ENCODE results near the gene HCFC2.

DNA sequence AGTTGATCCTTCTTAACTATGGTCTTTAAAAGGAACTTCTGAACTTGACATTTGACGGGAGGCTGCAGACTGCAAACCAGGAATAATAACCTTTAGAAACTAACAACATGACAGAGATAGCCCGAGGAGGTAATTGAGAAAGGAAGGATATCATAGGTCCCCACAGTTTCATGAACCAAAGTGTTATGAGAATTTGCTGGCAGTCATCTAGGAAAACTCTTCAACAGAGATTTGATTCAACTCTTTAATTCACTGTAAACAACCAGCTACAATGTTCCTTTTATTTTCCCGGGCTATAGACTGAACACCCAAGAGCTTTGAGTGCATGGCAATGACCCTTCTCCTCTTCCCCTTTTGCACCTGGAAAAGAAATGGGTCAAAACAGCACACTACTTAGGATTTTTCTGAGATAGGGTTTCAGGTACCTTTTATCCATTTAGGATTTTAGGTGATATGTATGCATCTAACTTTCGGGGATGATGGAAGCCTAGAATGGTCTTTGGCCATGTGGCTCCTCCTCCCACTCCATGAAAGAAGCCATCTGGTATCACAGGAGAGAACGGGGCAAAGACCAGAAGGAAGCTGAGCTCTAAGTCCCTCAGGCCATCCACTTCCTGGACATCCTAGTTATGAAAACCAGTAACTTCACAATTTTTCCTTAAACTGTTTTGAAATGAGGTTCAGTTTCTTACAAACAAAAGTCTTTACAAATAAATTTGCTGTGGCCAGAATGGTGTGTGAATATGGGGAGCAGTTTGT, 37.3 kb upstream of the HCFC2 start:
- TF ChIP-seq, protein P1, sequence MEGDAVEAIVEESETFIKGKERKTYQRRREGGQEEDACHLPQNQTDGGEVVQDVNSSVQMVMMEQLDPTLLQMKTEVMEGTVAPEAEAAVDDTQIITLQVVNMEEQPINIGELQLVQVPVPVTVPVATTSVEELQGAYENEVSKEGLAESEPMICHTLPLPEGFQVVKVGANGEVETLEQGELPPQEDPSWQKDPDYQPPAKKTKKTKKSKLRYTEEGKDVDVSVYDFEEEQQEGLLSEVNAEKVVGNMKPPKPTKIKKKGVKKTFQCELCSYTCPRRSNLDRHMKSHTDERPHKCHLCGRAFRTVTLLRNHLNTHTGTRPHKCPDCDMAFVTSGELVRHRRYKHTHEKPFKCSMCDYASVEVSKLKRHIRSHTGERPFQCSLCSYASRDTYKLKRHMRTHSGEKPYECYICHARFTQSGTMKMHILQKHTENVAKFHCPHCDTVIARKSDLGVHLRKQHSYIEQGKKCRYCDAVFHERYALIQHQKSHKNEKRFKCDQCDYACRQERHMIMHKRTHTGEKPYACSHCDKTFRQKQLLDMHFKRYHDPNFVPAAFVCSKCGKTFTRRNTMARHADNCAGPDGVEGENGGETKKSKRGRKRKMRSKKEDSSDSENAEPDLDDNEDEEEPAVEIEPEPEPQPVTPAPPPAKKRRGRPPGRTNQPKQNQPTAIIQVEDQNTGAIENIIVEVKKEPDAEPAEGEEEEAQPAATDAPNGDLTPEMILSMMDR (IDR thresholded peaks at IDR 0.05) = no peak
- TF ChIP-seq POLR2A (IDR thresholded peaks at IDR 0.05) = no peak
